Stimulated activated naive CD4-positive, alpha-beta T cell (primary cell): Measurements from ENCODE around the gene KCNC3.

ENCODE experiments used
- DNase-seq, 6 experiments: peaks; one replicate each; lab custom pipeline; 2025; lab: John Stamatoyannopoulos, UW

KCNC3 gene

DNA sequence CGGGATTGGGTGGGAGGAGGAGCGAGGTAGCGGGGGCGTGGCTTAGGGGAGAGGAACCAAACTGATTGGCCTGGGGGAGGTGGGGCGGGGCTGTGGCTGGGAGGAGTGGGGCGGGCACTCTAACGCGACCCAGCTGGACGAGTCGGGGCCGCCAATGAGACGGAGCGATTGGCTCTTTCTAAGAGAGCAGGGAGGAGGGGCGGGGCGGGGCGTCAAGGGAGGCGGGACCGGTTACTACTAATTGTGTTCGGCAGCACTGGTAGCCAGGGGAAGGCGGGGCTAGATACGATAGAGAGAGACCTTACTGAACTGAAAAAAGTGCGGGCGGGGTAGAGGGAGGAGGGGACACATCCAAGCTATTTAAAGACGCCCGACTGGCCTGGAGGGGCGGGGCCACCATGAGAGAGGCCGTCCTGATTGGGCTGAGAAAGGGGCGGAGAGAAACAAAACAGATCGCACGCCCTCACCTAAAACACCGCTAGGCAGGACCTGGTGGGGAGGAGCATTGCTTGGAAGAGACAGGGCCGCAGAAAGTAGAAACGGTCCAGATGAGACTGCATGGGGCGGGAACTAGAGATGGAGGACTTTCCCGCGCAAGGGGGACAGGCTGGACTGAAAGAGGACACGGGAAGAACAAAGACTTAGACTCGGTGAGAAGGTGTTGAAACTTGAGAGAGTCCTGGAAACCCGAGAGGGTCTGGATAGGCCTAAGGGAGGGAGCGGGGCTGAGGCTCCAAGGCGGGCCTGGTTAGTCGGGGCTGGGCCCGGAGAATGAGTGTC, at the start of gene KCNC3:
Gene KCNC3, minus strand, starts transcription at position 232 of the 780 bp plus-strand sequence. CDS start 295 bp downstream, outside the sequence.
- peak; percentile 69 to 96 (median 80) for DNase-seq

DNA sequence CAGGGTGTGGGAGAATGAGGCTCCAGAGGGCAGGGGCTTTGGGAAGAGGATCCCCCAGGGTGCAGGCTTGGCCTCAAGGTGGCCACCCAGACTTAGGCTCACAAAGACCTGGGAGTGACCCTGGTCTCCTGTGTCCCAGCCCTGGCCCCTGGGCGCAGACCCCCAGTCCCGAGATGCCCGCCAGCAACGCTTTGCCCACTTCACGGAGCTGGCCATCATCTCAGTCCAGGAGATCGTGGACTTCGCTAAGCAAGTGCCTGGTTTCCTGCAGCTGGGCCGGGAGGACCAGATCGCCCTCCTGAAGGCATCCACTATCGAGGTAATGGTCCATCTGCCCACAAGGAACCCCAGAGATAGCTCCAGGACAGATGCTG, 49.7 kb upstream of the KCNC3 start:
- DNase-seq, result no peak

DNA sequence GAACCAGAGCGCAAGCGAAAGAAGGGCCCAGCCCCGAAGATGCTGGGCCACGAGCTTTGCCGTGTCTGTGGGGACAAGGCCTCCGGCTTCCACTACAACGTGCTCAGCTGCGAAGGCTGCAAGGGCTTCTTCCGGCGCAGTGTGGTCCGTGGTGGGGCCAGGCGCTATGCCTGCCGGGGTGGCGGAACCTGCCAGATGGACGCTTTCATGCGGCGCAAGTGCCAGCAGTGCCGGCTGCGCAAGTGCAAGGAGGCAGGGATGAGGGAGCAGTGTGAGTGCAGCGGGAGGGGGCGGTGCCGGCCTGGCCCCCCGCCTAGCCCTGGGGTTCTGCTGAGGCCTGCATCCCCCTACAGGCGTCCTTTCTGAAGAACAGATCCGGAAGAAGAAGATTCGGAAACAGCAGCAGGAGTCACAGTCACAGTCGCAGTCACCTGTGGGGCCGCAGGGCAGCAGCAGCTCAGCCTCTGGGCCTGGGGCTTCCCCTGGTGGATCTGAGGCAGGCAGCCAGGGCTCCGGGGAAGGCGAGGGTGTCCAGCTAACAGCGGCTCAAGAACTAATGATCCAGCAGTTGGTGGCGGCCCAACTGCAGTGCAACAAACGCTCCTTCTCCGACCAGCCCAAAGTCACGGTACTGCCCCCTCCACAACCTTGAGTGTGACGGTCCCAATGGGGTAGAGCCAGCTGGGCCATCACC, 49.1 kb upstream of the KCNC3 start:
- no peak for DNase-seq

DNA sequence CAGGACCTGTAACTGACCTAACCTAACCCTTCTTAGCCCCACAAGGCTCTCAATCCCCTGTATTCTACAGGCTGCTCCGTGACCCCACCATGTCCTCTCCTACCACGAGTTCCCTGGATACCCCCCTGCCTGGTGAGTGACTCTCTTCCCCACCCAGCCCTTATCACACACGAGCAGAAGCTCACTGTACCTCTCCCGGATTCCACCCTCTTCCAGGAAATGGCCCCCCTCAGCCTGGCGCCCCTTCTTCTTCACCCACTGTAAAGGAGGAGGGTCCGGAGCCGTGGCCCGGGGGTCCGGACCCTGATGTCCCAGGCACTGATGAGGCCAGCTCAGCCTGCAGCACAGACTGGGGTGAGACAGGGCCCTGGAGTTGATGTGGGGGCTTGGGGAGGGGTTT, 48.3 kb upstream of the KCNC3 start:
- no peak for DNase-seq

DNA sequence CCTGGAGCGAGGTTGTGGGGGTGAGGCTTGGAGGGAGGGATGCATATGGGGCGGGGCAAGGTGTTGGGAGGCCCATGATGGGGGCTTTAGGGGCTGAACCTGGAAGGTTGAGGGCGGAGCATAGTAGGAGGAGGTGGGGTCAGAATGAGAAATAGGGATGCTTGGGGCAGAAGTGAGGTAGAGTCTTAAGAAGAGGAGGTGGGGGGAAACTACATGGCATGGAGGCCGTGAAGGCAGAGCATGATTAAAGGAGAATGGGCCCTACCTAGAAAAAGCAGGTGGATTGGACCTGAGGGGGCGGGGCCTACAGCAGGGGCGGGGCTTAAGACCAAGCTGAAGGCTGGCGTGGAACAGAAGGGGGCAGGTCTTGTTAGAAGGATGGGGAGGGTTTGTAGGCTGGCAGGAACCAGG, 47.9 kb upstream of the KCNC3 start:
- DNase-seq, result peak; percentile 47 to 71 (median 64)

DNA sequence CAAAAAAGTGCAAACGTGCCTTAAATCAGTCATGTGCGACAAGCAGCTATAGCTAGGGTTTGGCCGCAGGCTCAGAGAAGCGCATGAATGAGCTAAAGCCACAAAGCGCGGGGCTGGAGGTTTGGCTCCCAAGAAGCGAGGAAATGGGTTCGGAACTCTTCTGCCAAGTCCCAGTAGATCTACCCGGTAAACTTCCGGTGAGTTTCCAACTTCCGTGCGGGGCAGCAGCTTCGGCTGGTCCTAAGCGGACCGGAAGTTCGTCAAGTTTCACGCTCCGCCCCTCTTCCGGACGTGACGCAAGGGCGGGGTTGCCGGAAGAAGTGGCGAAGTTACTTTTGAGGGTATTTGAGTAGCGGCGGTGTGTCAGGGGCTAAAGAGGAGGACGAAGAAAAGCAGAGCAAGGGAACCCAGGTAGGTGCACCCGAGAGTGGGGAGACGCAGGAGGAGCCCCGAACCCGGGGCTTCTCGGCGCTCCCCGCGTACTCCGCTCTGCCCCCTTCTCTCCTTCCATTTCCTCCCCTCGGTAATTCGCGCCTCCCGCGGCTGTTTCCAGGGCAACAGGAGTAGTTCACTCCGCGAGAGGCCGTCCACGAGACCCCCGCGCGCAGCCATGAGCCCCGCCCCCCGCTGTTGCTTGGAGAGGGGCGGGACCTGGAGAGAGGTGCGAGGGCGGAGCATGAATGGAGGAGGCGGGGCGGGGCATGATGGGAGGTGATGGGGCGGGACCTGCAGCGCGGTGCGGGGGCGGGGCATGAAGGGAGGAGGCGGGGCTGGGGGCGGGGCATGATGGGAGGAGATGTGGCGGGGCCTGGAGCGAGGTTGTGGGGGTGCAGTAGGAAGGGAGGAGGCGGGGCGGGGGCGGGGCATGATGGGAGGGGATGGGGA, 47.2 kb upstream of the KCNC3 start, which contains the start of gene NR1H2:
Gene NR1H2, plus strand, starts transcription at position 292 of the 885 bp plus-strand sequence. CDS start 1,149 bp downstream, outside the sequence.
- DNase-seq, result peak; percentile 89 to 96 (median 93)

DNA sequence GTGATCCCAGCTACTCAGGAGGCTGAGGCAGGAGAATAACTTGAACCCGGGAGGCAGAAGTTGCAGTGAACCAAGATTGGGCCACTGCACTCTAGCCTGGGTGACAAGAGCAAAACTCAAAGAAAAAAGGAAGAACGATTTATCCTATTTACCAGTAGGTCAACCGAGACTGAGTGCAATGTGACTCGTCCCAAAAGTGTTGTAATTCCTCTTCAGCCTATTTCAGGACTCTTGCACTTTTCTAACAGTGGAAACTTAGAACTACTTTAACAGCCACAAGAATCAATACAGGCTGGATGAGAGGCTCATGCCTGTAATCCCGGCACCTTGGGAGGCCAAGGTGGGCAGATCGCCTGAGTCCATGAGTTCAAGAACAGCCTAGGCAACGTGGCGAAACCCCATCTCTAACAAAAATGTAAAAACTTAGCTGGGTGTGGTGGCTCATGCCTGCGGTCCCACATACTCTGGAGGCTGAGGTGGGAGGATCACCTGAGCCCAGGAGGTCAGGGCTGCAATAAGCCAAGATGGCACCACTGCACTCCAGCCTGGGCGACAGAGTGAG, 42.8 kb upstream of the KCNC3 start:
- DNase-seq, result no peak

DNA sequence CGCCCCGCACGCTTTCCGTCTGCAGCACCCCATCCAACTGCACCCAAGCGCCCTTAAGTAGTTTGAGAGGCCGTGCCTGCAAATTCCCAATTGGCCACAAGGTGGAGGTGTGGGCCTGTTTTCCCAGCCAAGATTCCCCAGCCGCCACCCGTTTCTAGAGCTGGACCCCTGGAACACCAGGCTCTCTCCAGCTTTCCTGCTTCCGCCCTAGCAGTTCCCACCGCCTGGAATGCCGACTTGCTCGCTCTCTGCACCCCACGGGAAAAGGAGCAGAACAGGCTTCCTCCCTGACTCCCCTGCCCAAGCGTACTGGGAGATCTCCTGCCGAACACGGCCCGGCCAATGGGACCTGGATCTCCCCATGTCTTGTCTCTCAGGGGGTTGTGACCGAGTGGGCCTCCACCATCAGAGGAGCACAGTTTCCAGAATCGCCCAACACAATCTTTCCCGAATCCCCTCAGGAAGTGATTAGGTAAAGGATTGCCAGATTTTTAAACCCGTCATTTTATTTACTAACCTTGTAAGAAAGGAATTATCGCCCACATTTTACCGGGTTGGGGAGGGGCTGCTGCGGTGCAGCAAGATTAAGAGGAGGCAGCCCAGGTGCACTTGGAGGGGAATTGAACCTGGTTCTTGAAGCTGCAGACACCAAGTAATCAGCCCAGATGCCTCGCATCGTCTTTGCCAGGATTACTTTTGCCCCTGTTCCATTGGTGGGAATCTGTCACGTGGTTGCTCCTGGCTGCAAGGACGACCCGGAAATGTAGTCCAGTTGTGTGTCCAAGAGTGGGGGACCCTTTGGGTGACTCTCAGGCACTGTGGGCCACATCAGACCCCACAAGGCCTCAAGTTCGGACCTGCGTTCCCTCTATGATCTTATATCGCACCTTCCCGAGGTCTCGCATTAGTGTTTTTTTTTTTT, 39.7 kb upstream of the KCNC3 start:
- peak; percentile 58 to 85 (median 72) for DNase-seq

DNA sequence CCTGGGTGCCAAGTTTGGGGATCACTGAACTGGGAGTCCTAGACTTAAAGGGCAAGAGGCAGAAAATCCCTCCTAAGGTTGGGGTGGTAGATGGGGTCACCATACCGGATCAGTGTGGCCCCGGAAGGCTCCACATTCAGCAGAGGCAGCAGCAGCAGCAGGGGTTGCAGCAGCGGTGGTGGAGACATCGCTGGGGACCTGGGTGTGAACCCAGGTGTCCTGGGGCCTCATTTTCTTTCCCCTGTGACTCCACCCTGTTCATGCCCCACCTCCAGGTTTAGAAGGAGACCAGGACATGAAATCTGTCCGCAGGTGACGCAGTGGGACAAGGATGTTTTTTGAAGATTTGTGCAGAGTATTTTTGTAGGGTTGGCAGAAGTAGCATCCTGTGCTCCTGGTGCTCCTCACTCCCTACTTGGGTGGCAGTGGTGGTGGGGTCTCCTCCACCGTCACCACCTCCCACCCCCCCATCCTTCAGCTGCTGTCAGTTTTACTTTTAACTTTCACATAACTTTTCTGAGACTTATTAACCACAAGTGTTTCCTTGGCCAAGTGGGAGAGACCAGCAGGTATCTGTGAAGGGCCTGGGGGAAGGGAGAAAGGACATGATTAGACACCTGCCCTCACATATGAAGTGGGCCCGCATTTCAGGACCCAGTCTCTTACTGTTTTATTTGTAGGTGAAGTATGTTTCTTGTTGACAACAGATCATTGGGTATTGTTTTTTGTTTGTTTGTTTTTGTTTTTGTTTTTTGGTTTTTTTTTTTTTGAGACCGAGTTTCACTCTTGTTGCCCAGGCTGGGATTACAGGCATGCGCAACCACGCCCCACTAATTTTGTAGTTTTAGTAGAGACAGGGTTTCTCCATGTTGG, 36.5 kb upstream of the KCNC3 start, which contains the start of gene NAPSA:
Gene NAPSA, minus strand, starts transcription at position 206 of the 873 bp plus-strand sequence. Its CDS starts 18 bp downstream, at position 188.
- no peak for DNase-seq

DNA sequence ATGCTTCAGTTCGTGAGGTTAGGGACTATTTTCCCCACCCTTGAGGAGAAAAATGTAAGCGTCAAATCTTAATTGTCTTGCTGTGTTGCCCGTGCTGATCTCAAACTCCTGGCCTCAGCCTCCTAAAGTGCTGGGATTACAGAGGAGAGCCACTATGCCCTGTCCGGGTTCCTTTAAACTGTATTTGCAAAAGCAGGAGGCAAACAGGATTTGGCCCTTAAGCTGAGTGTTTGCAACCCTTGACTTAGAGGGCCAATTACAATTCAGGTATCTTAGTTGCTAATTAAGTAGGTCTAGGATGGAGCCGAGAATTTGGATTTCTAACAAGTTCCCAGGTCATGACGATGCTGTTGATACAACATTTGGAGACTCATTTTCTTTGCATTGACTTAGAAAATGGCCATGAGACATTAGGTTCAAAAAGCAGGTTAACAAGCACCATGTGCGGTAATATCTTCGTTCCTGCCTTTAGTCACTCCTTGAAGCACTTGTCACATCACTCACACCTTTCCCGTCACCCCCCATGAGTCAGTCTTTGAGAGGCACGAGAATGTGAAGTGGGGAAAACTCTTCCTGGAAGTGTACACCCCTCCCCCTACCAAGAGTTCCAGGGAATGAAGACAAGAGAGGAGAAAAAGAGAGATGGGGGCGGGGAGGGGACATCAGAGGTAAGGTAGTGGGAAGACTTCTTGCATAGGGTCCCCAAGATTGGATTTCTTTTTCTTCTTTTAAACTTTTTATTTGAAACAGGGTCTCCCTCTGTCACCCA, 33.7 kb upstream of the KCNC3 start:
- no peak for DNase-seq

DNA sequence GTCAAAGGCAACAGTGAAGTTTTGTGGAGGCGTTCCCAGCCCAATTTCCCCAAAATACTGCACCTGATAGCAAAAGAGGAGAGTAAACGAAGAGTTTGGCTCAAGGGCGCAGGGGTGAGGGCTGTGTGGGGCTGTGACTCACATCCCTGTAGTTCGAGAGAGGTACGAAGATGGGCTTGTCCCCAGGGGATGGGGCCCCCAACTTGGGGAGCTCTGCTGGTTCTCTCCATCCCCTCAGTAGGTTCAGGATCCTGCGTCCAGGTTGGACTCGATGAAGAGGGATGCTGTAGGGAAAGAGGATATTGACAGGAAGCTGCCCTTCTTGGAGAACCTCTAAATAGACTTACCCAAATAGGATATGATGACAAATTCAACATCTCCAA, 32.8 kb upstream of the KCNC3 start:
- DNase-seq, result no peak

DNA sequence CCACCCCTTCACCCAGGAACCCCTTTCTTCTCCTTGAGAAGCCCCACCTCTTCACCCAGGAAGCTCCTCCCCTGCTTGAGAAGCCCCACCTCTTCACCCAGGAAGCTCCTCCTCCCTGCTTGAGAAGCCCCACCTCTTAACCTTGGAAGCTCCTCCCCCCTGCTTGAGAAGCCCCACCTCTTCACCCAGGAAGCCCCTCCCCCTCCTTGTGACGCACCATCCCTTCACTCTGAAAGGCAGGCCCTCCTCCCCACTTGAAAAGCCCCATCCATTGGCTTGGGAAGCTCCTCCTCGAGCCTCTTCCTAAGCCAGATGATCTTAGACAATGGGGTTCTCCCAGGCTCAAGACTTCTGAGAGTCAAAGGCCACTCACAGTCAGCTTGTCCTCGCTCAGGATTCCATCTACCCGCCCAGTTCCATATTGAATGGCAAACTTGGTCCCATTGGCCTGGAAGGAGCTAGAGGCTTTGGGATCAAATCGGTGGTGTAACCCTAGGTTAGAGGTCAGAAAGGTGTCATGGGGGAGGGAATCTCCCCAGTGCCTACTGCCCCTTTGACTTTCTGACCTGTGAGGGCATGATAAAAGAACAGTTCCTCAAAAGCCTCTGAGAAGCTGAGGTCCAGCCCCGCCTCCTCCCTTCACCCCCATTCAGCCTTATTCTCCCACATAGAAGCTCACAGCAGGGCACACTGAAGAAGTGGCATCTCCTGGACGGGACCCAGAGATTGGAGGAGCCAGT, 32.3 kb upstream of the KCNC3 start:
- DNase-seq, result no peak

DNA sequence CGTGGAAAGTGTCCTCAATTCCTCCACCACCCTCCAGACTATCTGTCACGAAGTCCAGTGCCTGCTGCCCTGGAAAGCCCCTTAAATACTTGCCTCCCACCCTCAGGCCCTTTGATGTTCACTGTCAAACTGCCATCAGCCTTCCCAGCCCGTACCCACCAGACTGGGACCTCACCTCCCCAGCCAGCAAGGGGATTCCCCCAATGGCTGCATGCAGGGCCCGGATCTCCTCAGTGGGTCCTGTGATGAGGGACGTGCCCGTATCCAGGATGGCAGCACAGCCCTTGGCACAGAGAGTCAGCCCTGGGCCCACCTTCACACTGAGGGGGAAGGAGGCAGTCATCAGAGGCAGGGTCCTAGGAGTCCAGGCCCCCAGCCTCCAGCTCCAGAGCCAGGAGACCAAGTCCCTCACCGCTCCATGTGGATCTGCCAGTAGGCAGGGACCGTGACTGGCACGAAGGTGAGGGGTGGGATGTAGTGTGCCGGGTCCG, 30.2 kb upstream of the KCNC3 start:
- DNase-seq, result no peak

DNA sequence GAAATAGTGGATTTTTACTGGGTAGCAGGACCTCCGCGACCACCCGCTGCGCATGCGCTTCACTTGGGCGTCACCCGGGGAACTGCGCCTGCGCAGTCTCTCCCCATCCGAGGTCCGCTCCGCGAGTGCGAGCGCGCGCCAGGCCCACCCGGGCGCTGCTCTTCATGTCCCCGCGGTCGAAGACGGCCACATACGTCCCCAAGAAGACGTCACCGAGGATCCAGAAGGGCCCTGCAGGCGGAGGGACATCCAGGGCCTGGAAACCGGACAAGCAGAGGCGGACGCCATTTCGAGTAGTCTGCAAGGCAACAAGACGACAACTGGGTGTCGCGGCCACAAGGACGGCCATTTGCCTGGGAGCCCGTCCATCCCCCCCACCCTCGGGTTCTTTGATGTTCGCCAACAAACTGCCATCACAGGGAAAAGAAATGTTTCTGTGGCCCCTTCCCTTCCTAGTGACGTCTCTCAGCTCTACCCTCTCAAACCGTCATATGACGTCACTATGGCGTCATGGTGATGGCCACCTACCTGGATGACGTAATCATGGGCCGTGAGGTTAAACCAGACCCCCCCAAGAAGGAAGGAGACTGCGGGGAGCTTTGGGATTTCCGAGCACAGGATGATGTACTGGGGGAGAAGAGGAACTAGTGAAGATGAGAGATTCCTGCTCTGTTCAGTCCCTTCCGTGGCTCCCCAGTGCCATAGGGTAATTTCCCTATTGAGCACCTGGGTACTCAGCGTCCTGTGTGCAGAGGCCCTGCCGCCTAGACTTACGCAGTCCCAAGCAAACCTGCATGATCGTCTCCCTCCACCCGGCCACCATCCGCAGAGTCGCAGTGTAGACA, 29.5 kb upstream of the KCNC3 start:
- DNase-seq, result peak; percentile 52 to 80 (median 71)

DNA sequence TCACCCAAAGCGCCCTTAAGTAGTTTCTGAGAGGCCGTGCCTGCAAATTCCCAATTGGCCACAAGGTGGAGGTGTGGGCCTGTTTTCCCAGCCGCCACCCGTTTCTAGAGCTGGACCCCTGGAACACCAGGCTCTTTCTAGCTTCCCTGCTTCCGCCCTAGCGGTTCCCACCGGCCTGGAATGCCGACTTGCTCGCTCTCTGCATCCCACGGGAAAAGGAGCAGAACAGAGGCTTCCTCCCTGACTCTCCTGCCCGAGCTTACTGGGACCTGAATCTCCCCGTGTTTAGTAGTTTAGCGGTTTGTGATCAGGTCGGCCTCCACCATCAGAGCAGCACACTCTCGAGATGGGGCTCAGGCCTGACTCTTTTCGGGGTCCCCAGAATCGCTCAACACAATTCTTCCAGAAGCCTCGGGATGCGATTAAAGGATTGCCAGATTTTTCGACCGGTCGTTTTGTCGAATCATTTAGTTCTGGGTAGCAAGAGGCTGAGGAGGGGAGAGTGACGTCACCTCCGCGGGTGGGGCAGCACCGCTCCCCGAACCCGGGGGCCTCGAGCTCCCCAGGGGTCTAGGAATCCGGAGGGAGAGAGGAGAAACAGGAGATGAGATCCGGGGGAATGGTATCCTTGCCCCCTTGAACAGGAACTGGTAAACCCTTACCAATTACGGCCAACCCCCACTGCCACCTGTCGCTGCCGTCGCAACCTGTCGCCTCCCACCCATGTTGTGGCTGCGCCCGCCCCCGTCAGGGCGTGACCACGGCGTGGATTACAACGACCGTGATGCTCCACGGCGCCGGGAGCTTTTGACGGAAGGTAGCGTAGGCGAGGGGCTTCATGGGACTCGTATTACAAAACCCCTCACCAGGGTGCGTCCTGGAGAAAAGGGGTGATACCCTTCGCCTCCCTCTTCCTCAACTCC, 28.3 kb upstream of the KCNC3 start:
- DNase-seq, result peak; percentile 79 to 96 (median 84)

DNA sequence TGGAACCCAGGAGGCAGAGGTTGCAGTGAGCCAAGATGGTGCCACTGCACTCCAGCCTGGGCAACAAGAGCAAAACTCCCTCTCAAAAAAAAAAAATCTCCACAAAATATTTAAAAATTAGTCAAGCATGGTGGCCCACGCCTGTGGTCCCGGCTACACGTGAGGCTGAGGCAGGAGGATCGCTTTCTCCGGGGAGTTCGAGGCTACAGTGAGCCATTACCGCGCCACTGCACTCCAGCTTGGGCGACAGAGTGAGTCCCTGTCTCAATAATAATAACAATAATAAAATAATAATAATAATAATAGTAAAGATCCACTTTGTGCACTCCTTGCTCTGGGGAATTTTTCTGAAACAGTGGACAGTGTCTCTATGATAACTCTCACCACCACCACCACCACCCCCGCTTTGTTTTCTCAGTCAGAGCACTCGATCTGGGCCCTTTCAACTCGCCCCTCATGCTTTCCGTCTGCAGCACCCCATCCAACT, 27.6 kb upstream of the KCNC3 start:
- no peak for DNase-seq
